Measurements from ENCODE around the gene ABCC9. TPM values are rescaled to one million over a fixed set of nuclear protein-coding genes. Genes with fewer than 3 reads are reported as not detected.
"Not testable (repeated sequence)": the region's sequence is repeated elsewhere in the genome, so short reads cannot be mapped to it uniquely, and the experiment has no call there.

ABCC9 gene
- polyA plus RNA-seq, 3 donors: 2.4 to 17.1 (median 11.7) TPM

GRCh38 chr12:21831791-21832344 is 109.4 kb downstream of the ABCC9 start:
- 45 to 58% (median 54%) methylated on average over 4 of the region's 4 CpGs for WGBS, 3 donors
- no peak overlapping the region for H3K27ac ChIP-seq (ENCODE audit: low read depth, low read length)

GRCh38 chr12:21828779-21829178 is 112.4 kb downstream of the ABCC9 start:
- 47 to 56% (median 53%) methylated on average over 8 of the region's 8 CpGs for WGBS, 3 donors
- no peak overlapping the region for H3K27ac ChIP-seq (ENCODE audit: low read depth, low read length)

- no peak overlapping the region for H3K27ac ChIP-seq (ENCODE audit: low read depth, low read length)
- 76 to 82% (median 81%) methylated on average over 4 of the region's 4 CpGs for WGBS, 3 donors
These were observed 113.0 kb downstream of the ABCC9 start for GRCh38 chr12:21828136-21828775.

GRCh38 chr12:21827083-21827482 is 114.1 kb downstream of the ABCC9 start:
- WGBS, 3 donors: 20 to 42% (median 40%) methylated on average over 3 of the region's 3 CpGs
- H3K27ac ChIP-seq (ENCODE audit: low read depth, low read length): no peak overlapping the region

- H3K27ac ChIP-seq (ENCODE audit: low read depth, low read length): no peak overlapping the region
- 19 to 61% (median 57%) methylated on average over 4 of the region's 4 CpGs for WGBS, 3 donors
These were observed 114.7 kb downstream of the ABCC9 start for GRCh38 chr12:21826618-21826910.

- no peak overlapping the region for H3K27ac ChIP-seq (ENCODE audit: low read depth, low read length)
- 72 to 84% (median 76%) methylated on average over 2 of the region's 2 CpGs for WGBS, 3 donors
These were observed 115.2 kb downstream of the ABCC9 start for GRCh38 chr12:21825886-21826617.

- H3K27ac ChIP-seq (ENCODE audit: low read depth, low read length): no peak overlapping the region
- 78 to 80% (median 78%) methylated on average over 8 of the region's 8 CpGs for WGBS, 3 donors
These were observed 117.6 kb downstream of the ABCC9 start for GRCh38 chr12:21823581-21823980.

GRCh38 chr12:21819678-21820077 is 121.5 kb downstream of the ABCC9 start:
- H3K27ac ChIP-seq (ENCODE audit: low read depth, low read length): no peak overlapping the region

- no peak overlapping the region for H3K27ac ChIP-seq (ENCODE audit: low read depth, low read length)
- 36 to 44% (median 37%) methylated on average over 2 of the region's 2 CpGs for WGBS, 3 donors
These were observed 122.0 kb downstream of the ABCC9 start for GRCh38 chr12:21819236-21819635.

GRCh38 chr12:21818627-21819026 is 122.6 kb downstream of the ABCC9 start:
- 14 to 51% (median 49%) methylated on average over 2 of the region's 2 CpGs for WGBS, 3 donors
- H3K27ac ChIP-seq (ENCODE audit: low read depth, low read length): no peak overlapping the region

GRCh38 chr12:21815306-21816062 is 125.7 kb downstream of the ABCC9 start:
- whole genome bisulfite sequencing, 3 donors: 73 to 95% (median 80%) methylated on average over 1 of the region's 1 CpG
- H3K27ac ChIP-seq (ENCODE audit: low read depth, low read length): no peak overlapping the region

- H3K27ac ChIP-seq (ENCODE audit: low read depth, low read length): no peak overlapping the region
- WGBS, 3 donors: 81 to 91% (median 85%) methylated on average over 3 of the region's 3 CpGs
These were observed 126.4 kb downstream of the ABCC9 start for GRCh38 chr12:21814814-21815213.

GRCh38 chr12:21814327-21814726 is 126.9 kb downstream of the ABCC9 start:
- 76 to 95% (median 92%) methylated on average over 2 of the region's 2 CpGs for WGBS, 3 donors

GRCh38 chr12:21813751-21814150 is 127.5 kb downstream of the ABCC9 start:
- no peak overlapping the region for H3K27ac ChIP-seq (ENCODE audit: low read depth, low read length)
- 80 to 85% (median 85%) methylated on average over 3 of the region's 3 CpGs for WGBS, 3 donors

More at GRCh38 chr12:21814327-21814726, 126.9 kb downstream of the ABCC9 start:
- no peak overlapping the region for H3K27ac ChIP-seq (ENCODE audit: low read depth, low read length)

- H3K27ac ChIP-seq (ENCODE audit: low read depth, low read length): no peak overlapping the region
These were observed 128.1 kb downstream of the ABCC9 start for GRCh38 chr12:21813125-21813524.

GRCh38 chr12:21812340-21812739 is 128.9 kb downstream of the ABCC9 start:
- H3K27ac ChIP-seq (ENCODE audit: low read depth, low read length): not testable (repeated sequence)
- 80 to 83% (median 83%) methylated on average over 2 of the region's 2 CpGs for WGBS, 3 donors

- H3K27ac ChIP-seq (ENCODE audit: low read depth, low read length): no peak overlapping the region
These were observed 132.1 kb downstream of the ABCC9 start for GRCh38 chr12:21809100-21809499.

- no peak overlapping the region for H3K27ac ChIP-seq (ENCODE audit: low read depth, low read length)
These were observed 135.0 kb downstream of the ABCC9 start for GRCh38 chr12:21806255-21806654.

- 63 to 86% (median 86%) methylated on average over 4 of the region's 4 CpGs for WGBS, 3 donors
- no peak overlapping the region for H3K27ac ChIP-seq (ENCODE audit: low read depth, low read length)
These were observed 139.5 kb downstream of the ABCC9 start for GRCh38 chr12:21801522-21802288.
